Measurements from ENCODE around the gene FRS2. TPM values are rescaled to one million over a fixed set of nuclear protein-coding genes. Genes with fewer than 3 reads are reported as not detected.
"Not testable (repeated sequence)": the region's sequence is repeated elsewhere in the genome, so short reads cannot be mapped to it uniquely, and the experiment has no call there.

The FRS2 gene
- 49.3 TPM for total RNA-seq

GRCh38 chr12:69470189-69471075 is at the start of gene FRS2:
TSS of gene FRS2 (plus strand) at chr12:69470388. CDS start at chr12:69569031, 98,643 bp downstream.
- peak; percentile 92 for DNase-seq

GRCh38 chr12:69421548-69421947 is 48.6 kb upstream of the FRS2 start:
- DNase-seq = no peak

- no peak for DNase-seq
Observed at GRCh38 chr12:69423037-69423905, 46.9 kb upstream of the FRS2 start.

GRCh38 chr12:69425417-69425816 is 44.8 kb upstream of the FRS2 start:
- DNase-seq = no peak

- DNase-seq = no peak
Observed at GRCh38 chr12:69428351-69429073, 41.7 kb upstream of the FRS2 start.

- DNase-seq = no peak
Observed at GRCh38 chr12:69430942-69431590, 39.1 kb upstream of the FRS2 start.

- no peak for DNase-seq
Observed at GRCh38 chr12:69431591-69432222, 38.5 kb upstream of the FRS2 start.

GRCh38 chr12:69433653-69434052 is 36.5 kb upstream of the FRS2 start:
- no peak for DNase-seq

GRCh38 chr12:69435644-69436043 is 34.5 kb upstream of the FRS2 start:
- no peak for DNase-seq

- no peak for DNase-seq
Observed at GRCh38 chr12:69437073-69437472, 33.1 kb upstream of the FRS2 start.

GRCh38 chr12:69438539-69438938 is 31.6 kb upstream of the FRS2 start:
- DNase-seq = no peak

- no peak for DNase-seq
Observed at GRCh38 chr12:69440016-69440415, 30.2 kb upstream of the FRS2 start.

- DNase-seq = no peak
Observed at GRCh38 chr12:69440886-69441285, 29.3 kb upstream of the FRS2 start.

GRCh38 chr12:69442894-69443293 is 27.3 kb upstream of the FRS2 start:
- DNase-seq = no peak

- no peak for DNase-seq
Observed at GRCh38 chr12:69443916-69444315, 26.3 kb upstream of the FRS2 start.

- no peak for DNase-seq
Observed at GRCh38 chr12:69447892-69448291, 22.3 kb upstream of the FRS2 start.

- DNase-seq = not testable (repeated sequence)
Observed at GRCh38 chr12:69452598-69453132, 17.5 kb upstream of the FRS2 start.

- DNase-seq = no peak
Observed at GRCh38 chr12:69456239-69456638, 13.9 kb upstream of the FRS2 start.

- DNase-seq = no peak
Observed at GRCh38 chr12:69457433-69457832, 12.8 kb upstream of the FRS2 start.

- no peak for DNase-seq
Observed at GRCh38 chr12:69459477-69459876, 10.7 kb upstream of the FRS2 start.

- DNase-seq = no peak
Observed at GRCh38 chr12:69464428-69464827, 5.8 kb upstream of the FRS2 start.

Data from skin of body (tissue), 2 donors.